Measurements from ENCODE around the gene MRGPRG. TPM values are rescaled to one million over a fixed set of nuclear protein-coding genes. Genes with fewer than 3 reads are reported as not detected.

MRGPRG gene
- polyA plus RNA-seq, 2 of the 4 experiments (the other 2 are of a cell fraction): not detected

- TF ChIP-seq CTCF (IDR thresholded peaks at IDR 0.05): no peak
- TF ChIP-seq MAFK (IDR thresholded peaks at IDR 0.05; ENCODE audit: partially characterized antibody): no peak
- no peak for TF ChIP-seq HDAC2 (IDR thresholded peaks at IDR 0.05)
- no peak for TF ChIP-seq ESRRA (IDR thresholded peaks at IDR 0.05; ENCODE audit: borderline replicate concordance, low read length)
- TF ChIP-seq HOXA7 (CRISPR knock-in tag; IDR thresholded peaks at IDR 0.05): no peak
- TF ChIP-seq CEBPB (IDR thresholded peaks at IDR 0.05): no peak
- no peak for TF ChIP-seq FOXS1 (CRISPR knock-in tag; IDR thresholded peaks at IDR 0.05)
- no peak for TF ChIP-seq HES2 (IDR thresholded peaks at IDR 0.05)
Observed at GRCh38 chr11:3197878-3198528, 20.6 kb downstream of the MRGPRG start (continued).

GRCh38 chr11:3197044-3197695 is 21.4 kb downstream of the MRGPRG start:
- DNase-seq (ENCODE audit: low read depth in 1 of 2, low spot score in 1 of 2) (no peak), FAIRE-seq (no peak), ATAC-seq (no peak)
- CTCF ChIA-PET: interaction anchor here (0.9 to 1.3 kb wide), 4 partner anchors 14 to 665 kb away, joined by 3 to 4 read pairs (median 4); no protein-coding TSS in a partner anchor
- no peaks in the 10 kb centered on the region for H3K4me1 ChIP-seq
- POLR2A ChIA-PET: interaction anchor here (0.9 kb wide), 1 partner anchor 140 kb away, joined by 3 read pairs; the partner anchor contains the start of gene CARS1
- H3K27ac ChIP-seq: no peak overlapping the region
- no peak overlapping the region for H3K4me2 ChIP-seq
- no peaks in the 10 kb centered on the region for H3K9me3 ChIP-seq
- WGBS (ENCODE audit: missing lambda C conversion rate): 62% methylated on average over 10 of the region's 11 CpGs
- TF ChIP-seq ZFP36 (IDR thresholded peaks at IDR 0.05; ENCODE audit: borderline replicate concordance, partially characterized antibody) (no peak), REST (IDR thresholded peaks at IDR 0.05) (no peak), KDM5A (IDR thresholded peaks at IDR 0.05) (no peak), EHMT2 (IDR thresholded peaks at IDR 0.05; ENCODE audit: low read depth) (no peak), ZC3H11A (IDR thresholded peaks at IDR 0.05) (no peak), MAFK (IDR thresholded peaks at IDR 0.05; ENCODE audit: partially characterized antibody) (no peak)
- H3K4me3 ChIP-seq: no peak overlapping the region

- CTCF ChIA-PET: interaction anchor here (0.8 to 1.5 kb wide), 5 partner anchors 9 to 665 kb away, joined by 3 to 5 read pairs (median 4); no protein-coding TSS in a partner anchor
Observed at GRCh38 chr11:3196161-3197043, 22.2 kb downstream of the MRGPRG start.

More at GRCh38 chr11:3196161-3197043, 22.2 kb downstream of the MRGPRG start:
- Histone ChIP-seq H3K4me3 (no peak overlapping the region), H3K27ac (no peak overlapping the region), H3K4me2 (no peak overlapping the region), H3K9me3 (no peaks in the 10 kb centered on the region), H3K4me1 (no peaks in the 10 kb centered on the region)
- DNase-seq (ENCODE audit: low read depth in 1 of 2, low spot score in 1 of 2) (no peak), FAIRE-seq (no peak), ATAC-seq (no peak)
- POLR2A ChIA-PET: interaction anchor here (0.9 kb wide), 1 partner anchor 139 kb away, joined by 3 read pairs; the partner anchor contains the start of gene CARS1
- TF ChIP-seq FOSB (CRISPR knock-in tag; IDR thresholded peaks at IDR 0.05) (no peak), JUN (IDR thresholded peaks at IDR 0.05) (no peak), RCOR1 (IDR thresholded peaks at IDR 0.05; ENCODE audit: low read depth, low read length) (no peak), RAD21 (conservative IDR thresholded peaks at IDR 0.05 in 1 of 2, IDR thresholded peaks at IDR 0.05 in 1 of 2) (no peak), E2F6 (IDR thresholded peaks at IDR 0.05; ENCODE audit: borderline replicate concordance, low read depth) (no peak), TP53 (CRISPR knock-in tag; IDR thresholded peaks at IDR 0.05) (no peak), HES2 (IDR thresholded peaks at IDR 0.05) (no peak), PBX3 (IDR thresholded peaks at IDR 0.05) (no peak), CTCF (IDR thresholded peaks at IDR 0.05) (no peak)
- WGBS (ENCODE audit: missing lambda C conversion rate): 75% methylated on average over 15 of the region's 23 CpGs
